ENCODE results near the gene LAPTM4A.

DNA sequence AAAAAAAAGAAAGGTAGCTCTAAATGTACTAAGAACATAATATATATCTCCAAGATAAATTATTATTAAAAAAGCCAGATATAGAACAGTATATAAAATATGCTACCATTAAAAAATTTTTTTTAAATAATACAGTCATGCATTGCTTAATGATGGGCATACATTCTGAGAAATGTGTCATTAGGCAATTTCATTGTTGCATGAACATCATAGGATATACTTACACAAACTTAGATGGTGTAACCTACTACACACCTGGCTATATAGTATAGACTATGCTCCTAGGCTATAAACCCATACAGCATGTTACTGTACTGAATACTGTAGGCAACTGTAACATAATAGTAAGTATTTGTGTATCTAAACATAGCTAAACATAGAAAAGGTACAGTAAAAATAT, 18.3 kb upstream of the LAPTM4A start:
- TF ChIP-seq, protein P1, sequence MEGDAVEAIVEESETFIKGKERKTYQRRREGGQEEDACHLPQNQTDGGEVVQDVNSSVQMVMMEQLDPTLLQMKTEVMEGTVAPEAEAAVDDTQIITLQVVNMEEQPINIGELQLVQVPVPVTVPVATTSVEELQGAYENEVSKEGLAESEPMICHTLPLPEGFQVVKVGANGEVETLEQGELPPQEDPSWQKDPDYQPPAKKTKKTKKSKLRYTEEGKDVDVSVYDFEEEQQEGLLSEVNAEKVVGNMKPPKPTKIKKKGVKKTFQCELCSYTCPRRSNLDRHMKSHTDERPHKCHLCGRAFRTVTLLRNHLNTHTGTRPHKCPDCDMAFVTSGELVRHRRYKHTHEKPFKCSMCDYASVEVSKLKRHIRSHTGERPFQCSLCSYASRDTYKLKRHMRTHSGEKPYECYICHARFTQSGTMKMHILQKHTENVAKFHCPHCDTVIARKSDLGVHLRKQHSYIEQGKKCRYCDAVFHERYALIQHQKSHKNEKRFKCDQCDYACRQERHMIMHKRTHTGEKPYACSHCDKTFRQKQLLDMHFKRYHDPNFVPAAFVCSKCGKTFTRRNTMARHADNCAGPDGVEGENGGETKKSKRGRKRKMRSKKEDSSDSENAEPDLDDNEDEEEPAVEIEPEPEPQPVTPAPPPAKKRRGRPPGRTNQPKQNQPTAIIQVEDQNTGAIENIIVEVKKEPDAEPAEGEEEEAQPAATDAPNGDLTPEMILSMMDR (IDR thresholded peaks at IDR 0.05; ENCODE audit: poor library complexity): no peak
- TF ChIP-seq EZH2 (IDR thresholded peaks at IDR 0.05; ENCODE audit: borderline replicate concordance): no peak
- TF ChIP-seq EZH2phosphoT487 (IDR thresholded peaks at IDR 0.05; ENCODE audit: low read depth, severe bottlenecking, unreplicated experiment): no peak
